NOMO-1 treated with dmso at 0.1 percent for 144 hours (cell line): ENCODE results near the gene ZNF804A.

Experiments used
- DNase-seq: peaks from one replicate; lab custom pipeline; 2025; ENCODE audit not compliant: unreplicated experiment; lab: John Stamatoyannopoulos, UW

Gene ZNF804A

GRCh38 chr2:184927040-184927439 lies 328.7 kb downstream of the ZNF804A start:
- DNase-seq, result no peak

DNA sequence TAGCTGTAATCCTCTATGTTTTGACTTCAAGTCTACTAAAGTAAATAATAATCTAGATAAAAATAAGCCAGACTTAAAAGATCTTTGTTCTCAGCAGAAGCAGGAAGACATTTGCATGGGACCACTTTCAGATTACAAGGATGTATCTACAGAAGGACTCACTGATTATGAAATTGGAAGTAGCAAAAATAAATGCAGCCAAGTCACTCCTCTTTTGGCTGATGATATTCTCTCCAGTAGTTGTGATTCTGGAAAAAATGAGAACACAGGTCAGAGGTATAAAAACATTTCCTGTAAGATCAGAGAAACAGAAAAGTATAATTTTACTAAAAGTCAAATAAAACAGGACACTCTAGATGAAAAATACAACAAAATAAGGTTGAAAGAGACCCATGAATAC lies 338.4 kb downstream of the ZNF804A start:
- no peak for DNase-seq

GRCh38 chr2:184938221-184938985 lies 340.1 kb downstream of the ZNF804A start:
- no peak for DNase-seq

GRCh38 chr2:184945326-184945725 lies 347.0 kb downstream of the ZNF804A start:
- DNase-seq, result no peak

- DNase-seq, result no peak
Observed at GRCh38 chr2:184945824-184946223, 347.5 kb downstream of the ZNF804A start.

DNA sequence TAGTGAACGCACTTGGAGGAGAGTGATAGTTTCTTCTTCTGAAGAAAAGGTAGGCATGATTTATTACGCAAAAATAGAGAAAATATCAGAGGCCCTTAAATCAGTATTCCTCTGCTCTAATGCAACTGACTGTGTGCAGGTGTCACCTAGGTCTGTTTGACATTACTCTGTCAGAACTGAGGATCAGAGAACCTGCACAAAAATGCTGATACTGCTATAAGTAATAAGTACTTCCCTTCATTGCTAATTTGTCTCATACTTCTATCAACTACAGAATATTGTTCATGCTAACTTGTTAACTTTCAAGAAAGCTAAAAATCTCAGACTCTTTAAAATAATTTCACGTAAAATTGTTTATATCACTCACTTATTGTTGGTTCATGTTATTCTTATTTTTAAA lies 358.5 kb downstream of the ZNF804A start:
- DNase-seq, result no peak

- DNase-seq, result no peak
Observed at GRCh38 chr2:184971546-184972068, 373.3 kb downstream of the ZNF804A start.
